ENCODE data around the gene SYNGR3. TPM values are rescaled to one million over a fixed set of nuclear protein-coding genes. Genes with fewer than 3 reads are reported as not detected.

Gene SYNGR3
- total RNA-seq, 2 donors from 2014 or later, result 7.0 to 11.2 TPM

DNA sequence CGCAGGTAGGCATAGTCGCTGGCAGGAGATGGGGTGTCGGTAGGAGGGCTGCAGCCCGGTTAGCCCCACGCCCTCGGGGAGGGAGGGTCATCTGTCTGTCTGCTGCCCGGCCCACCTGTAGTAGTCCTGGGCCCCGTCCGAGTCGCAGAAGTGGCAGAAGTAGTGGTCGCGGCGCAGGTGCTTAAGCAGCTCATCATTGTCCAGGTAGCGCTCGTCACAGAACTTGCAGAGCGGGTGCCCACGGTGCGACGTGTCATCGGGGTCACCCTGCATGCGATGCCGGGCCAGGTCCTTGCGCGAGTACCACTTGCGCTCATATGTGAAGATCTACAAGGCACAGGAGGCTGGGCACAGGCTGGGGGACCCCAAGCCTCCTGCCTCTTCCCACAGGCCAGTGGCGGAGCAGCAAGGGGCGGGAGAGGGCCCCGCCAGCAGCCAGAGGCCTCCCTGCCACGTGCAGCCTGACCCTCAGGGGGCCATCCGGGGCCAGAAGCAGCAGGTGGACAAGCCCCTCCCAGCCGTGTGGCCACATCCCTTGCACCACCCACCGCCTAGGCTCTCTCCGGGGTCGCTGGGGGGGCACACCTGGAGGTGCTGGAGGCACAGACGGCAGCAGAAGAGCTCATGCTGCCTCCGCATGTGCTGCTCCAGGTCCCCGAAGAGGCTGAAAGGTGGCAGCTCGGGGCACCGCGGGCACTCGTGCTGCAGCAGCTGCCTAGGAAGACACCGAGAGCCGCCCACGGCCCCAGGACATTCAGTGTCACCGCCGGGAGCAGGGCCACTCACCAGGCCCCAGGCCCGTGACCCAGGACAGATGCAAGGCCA lies 12.8 kb downstream of the SYNGR3 start:
- H3K9me3 Mint-ChIP-seq, result no peaks in the 10 kb centered on the region
- no peaks in the 10 kb centered on the region for H3K27me3 ChIP-seq (ENCODE audit: control insufficient read depth, insufficient read depth, low read length, poor library complexity, severe bottlenecking)
- H3K4me3 ChIP-seq (ENCODE audit: low read length), result no peak overlapping the region
- DNase-seq, result no peak
- no peak overlapping the region for H3K4me3 Mint-ChIP-seq
- H3K27me3 Mint-ChIP-seq (ENCODE audit: insufficient read depth), result no peaks in the 10 kb centered on the region
- WGBS, 2 experiments (ENCODE audit: insufficient coverage in 1 of 2, insufficient read length in 1 of 2), result 96 to 97% methylated on average over 29 to 47 of the region's 47 CpGs
- H3K9ac ChIP-seq (ENCODE audit: extremely low read depth, low read length, poor library complexity, severe bottlenecking), result no peak overlapping the region
- peaks cover 13% of the 10 kb centered on the region for H3K4me1 ChIP-seq (ENCODE audit: control insufficient read depth, insufficient read depth, low read length)
- H3K36me3 ChIP-seq (ENCODE audit: control insufficient read depth, insufficient read depth, low read length), result peaks cover 38% of the 10 kb centered on the region
- H3K36me3 Mint-ChIP-seq (ENCODE audit: low read depth), result peaks cover 22% of the 10 kb centered on the region
- peaks cover 9% of the 10 kb centered on the region for H3K4me1 Mint-ChIP-seq
- H3K27ac ChIP-seq (ENCODE audit: low read depth, low read length), result no peak overlapping the region
- H3K9me3 ChIP-seq (ENCODE audit: control insufficient read depth, low read length), result no peaks in the 10 kb centered on the region
- TF ChIP-seq, protein P1, sequence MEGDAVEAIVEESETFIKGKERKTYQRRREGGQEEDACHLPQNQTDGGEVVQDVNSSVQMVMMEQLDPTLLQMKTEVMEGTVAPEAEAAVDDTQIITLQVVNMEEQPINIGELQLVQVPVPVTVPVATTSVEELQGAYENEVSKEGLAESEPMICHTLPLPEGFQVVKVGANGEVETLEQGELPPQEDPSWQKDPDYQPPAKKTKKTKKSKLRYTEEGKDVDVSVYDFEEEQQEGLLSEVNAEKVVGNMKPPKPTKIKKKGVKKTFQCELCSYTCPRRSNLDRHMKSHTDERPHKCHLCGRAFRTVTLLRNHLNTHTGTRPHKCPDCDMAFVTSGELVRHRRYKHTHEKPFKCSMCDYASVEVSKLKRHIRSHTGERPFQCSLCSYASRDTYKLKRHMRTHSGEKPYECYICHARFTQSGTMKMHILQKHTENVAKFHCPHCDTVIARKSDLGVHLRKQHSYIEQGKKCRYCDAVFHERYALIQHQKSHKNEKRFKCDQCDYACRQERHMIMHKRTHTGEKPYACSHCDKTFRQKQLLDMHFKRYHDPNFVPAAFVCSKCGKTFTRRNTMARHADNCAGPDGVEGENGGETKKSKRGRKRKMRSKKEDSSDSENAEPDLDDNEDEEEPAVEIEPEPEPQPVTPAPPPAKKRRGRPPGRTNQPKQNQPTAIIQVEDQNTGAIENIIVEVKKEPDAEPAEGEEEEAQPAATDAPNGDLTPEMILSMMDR (conservative IDR thresholded peaks at IDR 0.05), result no peak
- H3K27ac Mint-ChIP-seq, result no peak overlapping the region

DNA sequence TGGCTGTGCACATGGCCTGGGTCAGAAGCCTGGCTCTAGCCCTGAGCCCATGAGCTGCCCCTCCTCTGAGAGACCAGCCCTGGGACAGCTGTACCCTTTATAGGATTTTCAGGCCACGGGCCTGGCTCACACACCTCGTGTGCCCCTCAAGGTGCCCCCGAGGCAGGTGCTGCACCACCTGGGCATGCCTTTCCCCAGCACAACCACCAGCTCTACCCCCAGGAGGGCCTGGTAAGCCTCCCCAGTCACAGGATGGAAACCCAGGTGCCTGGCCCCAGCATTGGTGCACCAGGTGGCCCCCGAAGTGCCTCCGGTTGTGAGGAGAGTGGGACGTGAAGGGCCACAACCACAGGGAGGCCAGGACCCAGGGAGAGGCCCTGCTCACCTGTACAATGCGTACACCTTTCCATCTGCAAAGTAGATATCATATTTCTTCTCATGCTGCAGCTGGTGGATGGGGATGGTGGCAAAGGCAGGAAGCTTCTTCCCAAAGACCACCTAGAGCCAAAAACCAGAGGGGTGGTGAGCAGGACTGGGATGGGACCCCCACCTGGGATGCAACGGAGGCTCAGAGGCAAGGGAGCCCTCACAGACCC lies 13.6 kb downstream of the SYNGR3 start:
- TF ChIP-seq, protein P1 (conservative IDR thresholded peaks at IDR 0.05), result no peak
- Mint-ChIP-seq H3K4me1 (peaks cover 14% of the 10 kb centered on the region), H3K36me3 (ENCODE audit: low read depth) (peaks cover 20% of the 10 kb centered on the region), H3K27ac (no peak overlapping the region), H3K9me3 (no peaks in the 10 kb centered on the region), H3K27me3 (ENCODE audit: insufficient read depth) (no peaks in the 10 kb centered on the region), H3K4me3 (no peak overlapping the region)
- Histone ChIP-seq H3K4me1 (ENCODE audit: control insufficient read depth, insufficient read depth, low read length) (peaks cover 20% of the 10 kb centered on the region), H3K27me3 (ENCODE audit: control insufficient read depth, insufficient read depth, low read length, poor library complexity, severe bottlenecking) (no peaks in the 10 kb centered on the region), H3K4me3 (ENCODE audit: low read length) (no peak overlapping the region), H3K36me3 (ENCODE audit: control insufficient read depth, insufficient read depth, low read length) (peaks cover 39% of the 10 kb centered on the region), H3K9me3 (ENCODE audit: control insufficient read depth, low read length) (no peaks in the 10 kb centered on the region), H3K27ac (ENCODE audit: low read depth, low read length) (no peak overlapping the region), H3K9ac (ENCODE audit: extremely low read depth, low read length, poor library complexity, severe bottlenecking) (no peak overlapping the region)
- no peak for DNase-seq
- WGBS, 2 experiments (ENCODE audit: insufficient coverage in 1 of 2, insufficient read length in 1 of 2), result 93 to 100% methylated on average over 3 to 8 of the region's 8 CpGs

DNA sequence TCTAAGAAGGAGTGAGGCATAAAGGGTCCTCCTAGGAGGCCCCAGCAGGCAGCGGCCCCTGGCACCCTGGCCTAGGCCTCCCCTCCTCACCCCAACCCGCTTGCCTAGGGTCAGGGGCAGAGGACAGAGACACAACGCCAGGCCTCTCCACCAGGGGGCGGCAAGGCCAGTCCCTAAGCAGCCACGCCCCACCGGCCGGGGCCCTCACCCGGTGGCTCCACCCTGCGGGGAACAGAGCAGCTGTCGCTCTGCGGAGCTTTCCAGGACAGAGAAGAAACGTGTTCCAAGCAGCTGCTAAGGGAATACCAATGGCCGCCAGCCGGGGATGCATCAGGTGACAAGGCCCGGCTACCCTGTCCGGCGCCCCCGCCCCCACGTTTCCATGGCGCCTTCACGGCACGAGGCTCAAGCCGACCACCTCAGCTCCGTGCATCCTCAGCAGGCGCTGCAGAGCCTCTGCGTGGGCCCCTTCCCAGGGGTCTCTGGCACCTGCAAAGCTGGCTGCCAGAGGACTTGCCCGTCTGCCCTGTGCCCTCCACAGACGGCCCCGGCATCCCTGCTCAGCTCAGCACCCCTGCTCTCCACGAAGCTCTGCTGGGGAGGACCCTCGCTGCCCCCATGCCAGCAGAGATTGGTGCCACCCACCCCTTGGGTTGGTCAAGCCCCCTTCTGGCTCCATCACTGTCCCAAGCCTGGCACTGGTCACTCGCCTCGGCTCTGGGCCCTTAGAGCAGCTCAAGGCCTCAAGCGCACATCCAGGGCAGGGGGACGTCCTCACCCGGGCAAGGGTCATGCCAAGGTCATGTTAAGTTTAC lies 14.3 kb downstream of the SYNGR3 start:
- H3K27ac Mint-ChIP-seq, result no peak overlapping the region
- Histone ChIP-seq H3K36me3 (ENCODE audit: control insufficient read depth, insufficient read depth, low read length) (peaks cover 39% of the 10 kb centered on the region), H3K4me3 (ENCODE audit: low read length) (no peak overlapping the region), H3K9ac (ENCODE audit: extremely low read depth, low read length, poor library complexity, severe bottlenecking) (no peak overlapping the region), H3K27ac (ENCODE audit: low read depth, low read length) (peak overlapping the region; percentile 87), H3K4me1 (ENCODE audit: control insufficient read depth, insufficient read depth, low read length) (peaks cover 23% of the 10 kb centered on the region), H3K9me3 (ENCODE audit: control insufficient read depth, low read length) (no peaks in the 10 kb centered on the region), H3K27me3 (ENCODE audit: control insufficient read depth, insufficient read depth, low read length, poor library complexity, severe bottlenecking) (no peaks in the 10 kb centered on the region)
- DNase-seq, result peak; percentile 99
- TF ChIP-seq, protein P1 (conservative IDR thresholded peaks at IDR 0.05), result peak; percentile 98
- no peaks in the 10 kb centered on the region for H3K9me3 Mint-ChIP-seq
- H3K36me3 Mint-ChIP-seq (ENCODE audit: low read depth), result peaks cover 23% of the 10 kb centered on the region
- H3K4me3 Mint-ChIP-seq, result no peak overlapping the region
- WGBS, 2 experiments (ENCODE audit: insufficient coverage in 1 of 2, insufficient read length in 1 of 2), result 40 to 46% methylated on average over 28 to 36 of the region's 36 CpGs
- H3K4me1 Mint-ChIP-seq, result peaks cover 19% of the 10 kb centered on the region
- H3K27me3 Mint-ChIP-seq (ENCODE audit: insufficient read depth), result no peaks in the 10 kb centered on the region
